ENCODE data around the gene MND1.
A peak's percentile ranks its signal among the peaks of the same experiment; 100 is the strongest.

Gene MND1

GRCh38 chr4:153344131-153345011, at the start of gene MND1:
MND1 (plus strand) TSS chr4:153344688; CDS start chr4:153344738, 50 bp downstream.
- FAIRE-seq (peak; percentile 83), DNase-seq (ENCODE audit: insufficient read length, low spot score) (peak; percentile 79)

GRCh38 chr4:153295131-153295755, 49.2 kb upstream of the MND1 start:
- DNase-seq (ENCODE audit: insufficient read length, low spot score) (no peak), FAIRE-seq (no peak)

- no peak for FAIRE-seq
These were observed 48.3 kb upstream of the MND1 start for GRCh38 chr4:153296040-153296823.

GRCh38 chr4:153297116-153297515, 47.4 kb upstream of the MND1 start:
- no peak for DNase-seq (ENCODE audit: insufficient read length, low spot score)
- FAIRE-seq = no peak

More at GRCh38 chr4:153296040-153296823, 48.3 kb upstream of the MND1 start:
- no peak for DNase-seq (ENCODE audit: insufficient read length, low spot score)

GRCh38 chr4:153310793-153311192, 33.7 kb upstream of the MND1 start:
- FAIRE-seq (no peak), DNase-seq (ENCODE audit: insufficient read length, low spot score) (no peak)

GRCh38 chr4:153314915-153315314, 29.6 kb upstream of the MND1 start:
- no peak for DNase-seq (ENCODE audit: insufficient read length, low spot score)
- no peak for FAIRE-seq

- peak; percentile 60 for DNase-seq (ENCODE audit: insufficient read length, low spot score)
- FAIRE-seq = peak; percentile 31
These were observed 25.7 kb upstream of the MND1 start for GRCh38 chr4:153318696-153319320.

- no peak for DNase-seq (ENCODE audit: insufficient read length, low spot score)
- no peak for FAIRE-seq
These were observed 21.7 kb upstream of the MND1 start for GRCh38 chr4:153322791-153323190.

GRCh38 chr4:153324046-153324445, 20.4 kb upstream of the MND1 start:
- no peak for FAIRE-seq
- DNase-seq (ENCODE audit: insufficient read length, low spot score) = no peak

GRCh38 chr4:153325558-153325957, 18.9 kb upstream of the MND1 start:
- DNase-seq (ENCODE audit: insufficient read length, low spot score) (no peak), FAIRE-seq (no peak)

- no peak for FAIRE-seq
- DNase-seq (ENCODE audit: insufficient read length, low spot score) = no peak
These were observed 18.0 kb upstream of the MND1 start for GRCh38 chr4:153326513-153326912.

- no peak for FAIRE-seq
These were observed 17.2 kb upstream of the MND1 start for GRCh38 chr4:153327247-153327646.

GRCh38 chr4:153332936-153333335, 11.6 kb upstream of the MND1 start:
- DNase-seq (ENCODE audit: insufficient read length, low spot score) (no peak), FAIRE-seq (peak; percentile 40)

More at GRCh38 chr4:153327247-153327646, 17.2 kb upstream of the MND1 start:
- DNase-seq (ENCODE audit: insufficient read length, low spot score) = no peak

- DNase-seq (ENCODE audit: insufficient read length, low spot score) = no peak
- no peak for FAIRE-seq
These were observed 10.6 kb upstream of the MND1 start for GRCh38 chr4:153333874-153334273.

- DNase-seq (ENCODE audit: insufficient read length, low spot score) (no peak), FAIRE-seq (no peak)
These were observed 8.8 kb upstream of the MND1 start for GRCh38 chr4:153335665-153336064.

GRCh38 chr4:153337686-153338085, 6.8 kb upstream of the MND1 start:
- no peak for FAIRE-seq
- DNase-seq (ENCODE audit: insufficient read length, low spot score) = no peak

GRCh38 chr4:153341575-153342090, 2.9 kb upstream of the MND1 start:
- peak; percentile 4 for FAIRE-seq
- no peak for DNase-seq (ENCODE audit: insufficient read length, low spot score)

GRCh38 chr4:153342751-153343552, 1.5 kb upstream of the MND1 start:
- DNase-seq (ENCODE audit: insufficient read length, low spot score) (no peak), FAIRE-seq (no peak)
